ENCODE results near the gene TMEM219. TPM values are rescaled to one million over a fixed set of nuclear protein-coding genes. Genes with fewer than 3 reads are reported as not detected.

The TMEM219 gene
- total and polyA plus RNA-seq, 9 of the 15 experiments (the other 6 are each of a cell fraction or from before 2014, with no cell fraction given), result 35.3 to 62.8 (median 55.5) TPM

- TF ChIP-seq ATF4 (CRISPR knock-in tag; IDR thresholded peaks at IDR 0.05), result no peak
- TF ChIP-seq OTX1 (CRISPR knock-in tag; IDR thresholded peaks at IDR 0.05), result no peak
Measured at GRCh38 chr16:29978564-29979270, 16.8 kb downstream of the TMEM219 start (continued).

- Histone ChIP-seq H3K4me1 (replicated peaks in 1 of 2; ENCODE audit: control insufficient read depth in 2 of 2, insufficient read depth in 2 of 2, low read length in 2 of 2) (peaks cover 0 to 9% of the 10 kb centered on the region in 2 experiments; a peak in 1 of 5 replicates), H3K4me2 (ENCODE audit: insufficient read depth, low read length) (no peak overlapping the region), H2AFZ (ENCODE audit: low read depth, low read length) (no peak overlapping the region), H3K36me3 (ENCODE audit: control insufficient read depth, insufficient read depth, low read length) (peaks cover 100% of the 10 kb centered on the region), H3K9ac (ENCODE audit: insufficient read depth in 1 of 2, low read depth in 2 of 2, low read length in 2 of 2) (no peak overlapping the region; a peak in 1 of 4 replicates), H3K9me1 (ENCODE audit: control insufficient read depth, insufficient read depth, low read length) (no peaks in the 10 kb centered on the region), H3K9me3 (replicated peaks; ENCODE audit: control insufficient read depth, insufficient read depth, low read depth, low read length) (no peaks in the 10 kb centered on the region), H3K4me3 (no peak overlapping the region), H3K27me3 (ENCODE audit: control insufficient read depth in 2 of 2, insufficient read depth in 2 of 2, low read length in 2 of 2) (no peaks in the 10 kb centered on the region), H3K27ac (ENCODE audit: extremely low read depth, low read depth, low read length) (no peak overlapping the region), H4K20me1 (replicated peaks; ENCODE audit: control insufficient read depth, insufficient read depth, low read length) (peaks cover 2% of the 10 kb centered on the region; the same call in 1 of the 2 replicates), H3K79me2 (ENCODE audit: control insufficient read depth, insufficient read depth, low read length) (no peaks in the 10 kb centered on the region)
- intact Hi-C loops (cut with micrococcal nuclease) (no loop called here), in situ Hi-C loops (cut with MboI) (no loop called here)
- CTCF ChIA-PET (ENCODE audit: low intra/inter-chr PET ratio), result no interaction called here
- 90% methylated on average over 22 of the region's 24 CpGs for WGBS (ENCODE audit: insufficient coverage, low coverage, missing lambda C conversion rate)
- BruUV-seq (replicated peaks), result no TSS peak
- DNase-seq (ENCODE audit: extremely low read depth in 1 of 4, low spot score in 3 of 4) (no peak), FAIRE-seq (no peak), ATAC-seq (no peak)
- POLR2A ChIA-PET, result interaction anchor here (0.6 to 2.5 kb wide), 3 partner anchors 10 to 48 kb away, joined by 3 to 6 read pairs (median 3); no protein-coding TSS in a partner anchor
- no peak for TF ChIP-seq ZNF589 (CRISPR knock-in tag; IDR thresholded peaks at IDR 0.05; ENCODE audit: low read depth)
- no peak for TF ChIP-seq POLR2AphosphoS2 (IDR thresholded peaks at IDR 0.05; ENCODE audit: low read length)
- no peak for TF ChIP-seq GTF2A2 (tag; IDR thresholded peaks at IDR 0.05)
- TF ChIP-seq MTA1 (IDR thresholded peaks at IDR 0.05; ENCODE audit: borderline replicate concordance), result no peak
- TF ChIP-seq IRF2 (CRISPR knock-in tag; IDR thresholded peaks at IDR 0.05), result no peak
- no peak for TF ChIP-seq PTBP1 (IDR thresholded peaks at IDR 0.05; ENCODE audit: low read depth, low read length)
- TF ChIP-seq KLF6 (CRISPR knock-in tag; IDR thresholded peaks at IDR 0.05; ENCODE audit: borderline replicate concordance), result no peak
- no peak for TF ChIP-seq HMG20B (CRISPR knock-in tag; IDR thresholded peaks at IDR 0.05)
- TF ChIP-seq RBBP5 (IDR thresholded peaks at IDR 0.05; ENCODE audit: borderline replicate concordance, insufficient read depth, low read length, poor library complexity, severe bottlenecking), result no peak
- TF ChIP-seq RBM39 (optimal IDR thresholded peaks at IDR 0.05; ENCODE audit: low read depth, low read length), result no peak
- no peak for TF ChIP-seq ZNF134 (CRISPR knock-in tag; conservative IDR thresholded peaks at IDR 0.05)
- no peak for TF ChIP-seq STAT6 (CRISPR knock-in tag; IDR thresholded peaks at IDR 0.05)
- no peak for TF ChIP-seq BCOR (IDR thresholded peaks at IDR 0.05)
- no peak for TF ChIP-seq ZNF146 (CRISPR knock-in tag; IDR thresholded peaks at IDR 0.05; ENCODE audit: unreplicated experiment)
- no peak for TF ChIP-seq CXXC5 (CRISPR knock-in tag; IDR thresholded peaks at IDR 0.05)
- no peak for TF ChIP-seq LARP7 (IDR thresholded peaks at IDR 0.05)
Measured at GRCh38 chr16:29982560-29983419, 20.9 kb downstream of the TMEM219 start.
